Stimulated activated CD8-positive, alpha-beta memory T cell treated with anti-CD3 and anti-CD28 coated beads, Interleukin-15, amount 100 ng/mL, for 1 hour (primary cell): ENCODE results near the gene KLK15.
"Not testable (repeated sequence)": the region's sequence is repeated elsewhere in the genome, so short reads cannot be mapped to it uniquely, and the experiment has no call there.

Experiments
- DNase-seq: peaks from one replicate; pipeline ENCODE4 v3.0.0-alpha.2; 2020; ENCODE audit warnings: low read depth

The KLK15 gene

GRCh38 chr19:50820549-50821247 lies 12.7 kb downstream of the KLK15 start:
- DNase-seq = no peak

- DNase-seq = no peak
Observed at GRCh38 chr19:50820086-50820485, 13.3 kb downstream of the KLK15 start.

GRCh38 chr19:50819636-50820035 lies 13.7 kb downstream of the KLK15 start:
- no peak for DNase-seq

GRCh38 chr19:50818859-50819472 lies 14.4 kb downstream of the KLK15 start:
- DNase-seq = no peak

- DNase-seq = no peak
Observed at GRCh38 chr19:50817941-50818858, 15.2 kb downstream of the KLK15 start.

GRCh38 chr19:50815439-50815838 lies 17.9 kb downstream of the KLK15 start:
- no peak for DNase-seq

- DNase-seq = no peak
Observed at GRCh38 chr19:50814883-50815282, 18.5 kb downstream of the KLK15 start.

- no peak for DNase-seq
Observed at GRCh38 chr19:50812474-50812873, 20.9 kb downstream of the KLK15 start.

GRCh38 chr19:50811622-50812238 lies 21.6 kb downstream of the KLK15 start:
- not testable (repeated sequence) for DNase-seq

- no peak for DNase-seq
Observed at GRCh38 chr19:50808856-50809255, 24.5 kb downstream of the KLK15 start.

- peak; percentile 94 for DNase-seq
Observed at GRCh38 chr19:50804420-50805272, 28.7 kb downstream of the KLK15 start.

- no peak for DNase-seq
Observed at GRCh38 chr19:50803633-50804419, 29.5 kb downstream of the KLK15 start.

- DNase-seq = no peak
Observed at GRCh38 chr19:50801107-50801506, 32.3 kb downstream of the KLK15 start.

GRCh38 chr19:50799547-50799851 lies 33.9 kb downstream of the KLK15 start:
- DNase-seq = no peak

- no peak for DNase-seq
Observed at GRCh38 chr19:50798659-50799546, 34.5 kb downstream of the KLK15 start.

GRCh38 chr19:50797781-50798658 lies 35.4 kb downstream of the KLK15 start:
- no peak for DNase-seq

- DNase-seq = no peak
Observed at GRCh38 chr19:50797429-50797780, 36.0 kb downstream of the KLK15 start.

GRCh38 chr19:50796634-50797428 lies 36.5 kb downstream of the KLK15 start:
- DNase-seq = no peak
